Globus pallidus (tissue), 1 donor: ENCODE results near the gene GNAQ.
"Not testable (repeated sequence)": the region's sequence is repeated elsewhere in the genome, so short reads cannot be mapped to it uniquely, and the experiment has no call there.

ENCODE experiments used
- DNase-seq: peaks from one replicate; pipeline ENCODE4 v3.0.0-alpha.2; 2015; ENCODE audit warnings: low spot score

GNAQ gene

DNA sequence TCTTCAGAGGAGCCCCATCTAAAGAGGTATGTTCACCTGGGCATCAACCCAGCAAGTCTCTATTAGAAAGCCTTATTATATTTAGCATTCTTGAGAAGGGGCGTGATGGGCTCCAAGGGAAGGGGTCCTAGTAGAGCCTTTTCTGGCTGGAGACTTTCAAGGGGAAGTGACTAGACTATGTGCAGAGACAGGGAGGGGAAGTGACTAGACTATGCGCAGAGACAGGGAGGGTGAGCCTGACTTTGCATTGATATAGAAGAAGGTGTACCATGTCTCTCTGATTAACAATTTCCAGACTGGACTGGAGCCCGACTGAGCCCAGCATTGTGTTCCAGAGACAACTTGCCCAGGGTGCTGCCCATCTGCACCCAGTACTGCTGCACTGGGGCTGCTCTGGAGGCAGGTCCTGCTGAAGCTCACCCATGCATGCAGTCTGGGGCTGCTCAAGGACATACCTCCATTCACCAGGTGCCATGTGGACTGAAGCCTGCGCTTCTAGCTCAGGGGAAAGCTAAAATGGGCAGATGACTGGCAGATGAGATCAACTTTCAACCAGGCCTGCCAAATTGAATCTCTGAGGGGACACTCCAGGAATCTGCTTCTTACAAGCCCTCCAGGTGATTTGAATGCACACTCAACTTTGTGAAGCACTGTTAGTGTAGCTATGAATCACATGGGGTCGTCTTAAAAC, 300.5 kb downstream of the GNAQ start:
- no peak for DNase-seq

GRCh38 chr9:77729177-77729576, 302.4 kb downstream of the GNAQ start:
- DNase-seq, result no peak

GRCh38 chr9:77726814-77727213, 304.8 kb downstream of the GNAQ start:
- DNase-seq, result no peak

DNA sequence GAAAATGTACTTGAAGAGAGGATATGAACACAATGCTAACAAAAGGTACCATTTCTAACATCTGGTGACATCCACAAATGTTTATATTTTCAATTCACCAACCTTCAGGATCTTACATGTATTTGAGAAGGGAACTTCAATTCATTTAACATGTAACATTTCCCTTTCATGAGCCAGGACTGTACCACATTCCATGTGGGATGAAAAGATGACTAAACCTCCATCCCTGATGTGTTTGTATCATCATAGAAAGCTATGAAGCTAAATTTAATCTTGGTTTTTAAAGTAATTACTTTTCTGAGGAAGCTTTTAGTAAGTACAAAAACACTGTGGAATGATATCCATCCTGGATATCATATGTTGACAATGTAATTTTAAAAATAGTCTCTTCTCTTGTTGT, 305.3 kb downstream of the GNAQ start:
- DNase-seq, result no peak

GRCh38 chr9:77725820-77726219, 305.8 kb downstream of the GNAQ start:
- no peak for DNase-seq

DNA sequence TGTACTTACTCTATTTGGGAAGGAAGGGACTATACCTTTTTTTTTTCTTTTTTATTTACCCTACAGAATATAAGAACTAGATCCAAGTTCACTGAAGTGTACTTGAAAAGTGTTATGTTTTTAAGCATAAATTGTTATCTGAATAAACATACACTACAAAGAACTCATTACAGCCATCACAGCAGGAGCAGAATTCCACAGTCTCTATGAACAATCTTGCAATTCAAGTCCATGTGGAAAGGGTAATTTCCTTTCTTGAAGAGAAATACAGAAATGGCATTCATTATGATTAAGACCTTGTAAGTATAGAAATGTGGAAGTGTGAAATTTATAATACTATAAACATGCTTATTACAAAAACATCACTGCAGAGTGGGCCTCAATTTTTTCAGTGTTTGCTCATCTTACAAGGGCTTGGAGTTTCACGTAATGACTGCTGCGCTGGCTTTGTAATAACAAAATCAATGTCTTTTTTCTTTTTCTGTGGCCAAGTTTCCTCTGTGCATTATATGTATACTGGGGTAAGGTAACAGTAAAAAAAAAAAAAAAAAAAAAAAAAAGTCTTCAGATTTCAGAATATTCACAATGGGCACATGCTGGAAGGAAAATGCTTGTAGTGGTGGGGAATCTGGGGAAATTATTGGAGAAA, 306.4 kb downstream of the GNAQ start:
- DNase-seq, result no peak

- DNase-seq, result not testable (repeated sequence)
These were observed 310.5 kb downstream of the GNAQ start for GRCh38 chr9:77721156-77721555.

GRCh38 chr9:77719321-77719720, 312.3 kb downstream of the GNAQ start:
- peak; percentile 20 for DNase-seq

- DNase-seq, result not testable (repeated sequence)
These were observed 313.3 kb downstream of the GNAQ start for GRCh38 chr9:77718298-77718640.

DNA sequence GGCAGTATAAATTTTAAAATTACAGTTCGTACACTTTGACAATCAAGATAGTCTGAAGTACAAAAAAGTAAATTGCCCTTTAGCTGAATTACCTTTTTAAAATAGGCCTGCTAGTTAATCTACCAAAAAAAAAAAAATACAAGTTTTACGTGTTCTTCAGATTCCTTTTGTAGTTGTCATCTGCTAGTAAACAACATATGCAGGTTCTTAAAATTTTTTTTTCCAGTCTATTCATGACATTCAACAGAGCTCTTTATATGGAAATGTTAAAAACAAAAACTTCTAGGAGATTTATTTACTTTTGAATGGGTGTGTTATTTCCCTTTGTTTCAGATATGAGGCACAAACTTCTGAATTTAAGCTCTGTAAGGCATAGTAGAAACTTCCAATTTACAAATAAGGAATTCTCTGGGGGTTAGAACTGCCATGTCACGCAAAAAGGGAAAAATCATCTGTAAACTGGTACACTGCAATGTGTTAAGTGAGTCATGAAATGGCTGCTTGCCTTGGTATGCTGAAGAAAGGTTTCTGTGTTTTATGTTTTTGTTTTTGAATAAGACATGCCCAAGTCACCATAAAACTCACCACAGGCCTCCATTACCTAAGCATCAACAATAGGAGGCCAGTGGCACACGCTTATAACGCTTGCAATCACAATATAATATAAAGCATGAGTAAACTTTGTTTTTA, 313.9 kb downstream of the GNAQ start:
- DNase-seq, result peak; percentile 34

DNA sequence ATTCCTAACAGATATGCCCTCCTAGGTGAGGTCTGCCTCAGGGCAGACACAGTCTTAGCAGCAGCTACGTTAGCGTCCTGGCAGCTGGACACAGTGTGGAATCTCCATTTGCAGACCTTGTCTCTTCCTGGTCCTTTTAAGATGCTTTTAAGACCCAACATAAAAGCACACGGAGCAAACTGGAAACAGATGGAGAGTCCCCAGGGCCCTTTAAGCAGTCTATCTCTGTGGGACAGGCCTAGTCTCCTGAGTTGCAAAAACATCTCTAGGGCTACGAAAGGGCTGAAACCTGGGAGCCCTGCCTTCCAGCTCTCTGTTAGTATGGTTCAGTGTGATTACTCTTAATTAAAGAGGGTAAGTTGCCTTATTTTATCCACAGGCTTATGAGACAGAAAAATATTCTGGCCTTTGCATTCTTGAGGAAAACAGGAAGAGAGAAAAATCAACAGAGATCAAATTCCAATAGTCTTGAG, 317.5 kb downstream of the GNAQ start:
- no peak for DNase-seq

DNA sequence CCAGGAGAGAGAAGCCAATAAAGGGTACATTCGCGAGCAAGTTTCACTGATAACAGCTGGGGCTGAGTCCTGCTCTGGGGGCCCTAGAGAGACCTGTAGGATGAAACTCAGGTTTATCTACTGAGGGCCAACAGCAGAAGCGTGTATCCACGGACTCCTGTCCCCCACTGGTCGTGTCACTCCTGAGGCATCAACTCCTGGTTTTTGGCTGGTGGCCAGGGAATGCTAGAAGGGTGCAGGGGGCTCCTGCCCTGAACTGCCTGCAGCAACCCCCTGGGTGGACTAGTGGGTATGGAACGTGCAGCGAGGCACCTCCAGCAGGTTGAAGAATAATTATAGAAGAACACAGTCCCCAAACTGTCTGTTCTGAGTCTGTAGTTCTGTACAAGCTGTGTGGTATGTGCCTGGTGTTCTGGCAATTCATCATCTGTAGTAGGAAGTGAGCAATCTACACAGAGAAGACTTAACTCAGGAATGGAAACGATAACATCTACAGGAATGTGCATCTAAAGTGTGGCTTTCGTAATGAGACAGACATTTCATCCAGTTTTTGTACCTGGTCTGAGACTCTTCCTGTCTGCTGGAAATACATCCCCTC, 319.0 kb downstream of the GNAQ start:
- no peak for DNase-seq

DNA sequence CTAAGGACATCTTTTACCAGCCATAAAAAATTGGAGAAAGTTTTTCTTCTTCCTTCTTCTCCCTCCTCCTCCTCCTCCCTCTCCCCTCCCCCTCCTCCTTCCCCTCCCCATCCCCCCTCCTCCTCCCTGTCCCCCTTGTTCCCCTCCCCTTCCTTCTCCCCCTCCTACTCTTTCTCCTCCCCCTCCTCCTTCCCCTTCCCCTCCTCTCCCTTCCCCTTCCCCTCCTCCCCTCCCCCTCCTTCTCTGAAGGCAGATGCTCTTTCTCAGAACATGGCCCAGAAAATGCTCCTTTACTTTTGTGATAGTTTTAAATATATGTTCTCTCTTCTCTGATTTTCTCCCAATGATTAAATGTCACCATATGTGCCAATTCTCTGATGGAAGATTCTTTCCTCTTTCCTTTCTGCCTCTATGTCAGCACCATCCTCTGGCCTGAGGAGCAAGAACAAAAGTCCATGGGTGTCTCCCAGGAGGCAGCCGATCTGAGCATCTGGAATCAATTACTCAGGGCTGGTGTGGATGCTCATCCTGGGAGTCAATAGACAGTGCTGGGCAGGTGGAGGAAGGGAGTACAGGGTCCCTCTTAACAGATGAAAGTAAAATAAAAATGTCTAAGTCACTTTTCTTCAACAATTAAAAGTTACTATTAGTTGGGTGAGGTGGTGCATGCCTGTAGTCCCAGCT, 320.5 kb downstream of the GNAQ start:
- no peak for DNase-seq

DNA sequence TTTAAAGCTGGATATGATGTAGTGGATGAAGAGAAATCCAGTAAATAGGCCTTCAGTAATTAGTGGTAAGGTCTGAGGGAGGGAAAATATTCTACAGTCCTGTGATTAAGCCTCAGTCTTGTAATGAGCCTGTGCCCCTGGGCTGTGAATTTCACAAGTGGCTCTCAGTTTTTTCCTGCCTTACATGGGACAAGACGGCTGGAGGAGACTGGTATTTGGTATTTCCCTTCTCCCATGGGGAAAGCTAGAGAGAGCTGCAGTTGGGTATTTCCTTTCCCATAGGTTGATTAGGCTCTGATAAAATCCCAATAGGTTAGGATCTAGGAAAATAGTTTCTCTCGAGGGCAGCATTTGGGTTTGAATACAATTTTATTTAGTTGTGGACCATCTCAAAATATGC, 321.3 kb downstream of the GNAQ start:
- no peak for DNase-seq

- DNase-seq, result no peak
These were observed 323.4 kb downstream of the GNAQ start for GRCh38 chr9:77708064-77708815.

- DNase-seq, result no peak
These were observed 324.1 kb downstream of the GNAQ start for GRCh38 chr9:77707383-77708063.

DNA sequence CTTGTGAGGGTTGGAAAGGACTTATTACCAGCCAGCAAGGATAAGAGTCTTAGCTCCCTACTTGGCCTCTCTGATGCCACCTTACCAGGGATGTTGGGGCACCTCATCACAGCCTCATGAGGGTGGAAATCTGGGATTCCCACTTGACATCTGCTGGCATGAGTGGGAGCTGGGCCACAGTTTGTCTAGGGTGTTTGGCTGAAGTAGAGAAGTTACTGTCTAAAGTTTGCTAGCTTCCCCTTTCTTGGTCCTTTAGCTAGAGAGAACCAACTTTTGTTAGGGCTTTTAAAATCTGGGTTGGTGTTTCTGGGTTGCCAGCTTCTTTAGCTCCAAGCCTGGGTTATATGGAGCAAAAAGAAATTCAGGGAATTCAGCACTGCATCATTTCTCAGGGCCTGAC, 326.0 kb downstream of the GNAQ start:
- DNase-seq, result no peak

GRCh38 chr9:77702521-77703390, 328.9 kb downstream of the GNAQ start:
- DNase-seq, result not testable (repeated sequence)

DNA sequence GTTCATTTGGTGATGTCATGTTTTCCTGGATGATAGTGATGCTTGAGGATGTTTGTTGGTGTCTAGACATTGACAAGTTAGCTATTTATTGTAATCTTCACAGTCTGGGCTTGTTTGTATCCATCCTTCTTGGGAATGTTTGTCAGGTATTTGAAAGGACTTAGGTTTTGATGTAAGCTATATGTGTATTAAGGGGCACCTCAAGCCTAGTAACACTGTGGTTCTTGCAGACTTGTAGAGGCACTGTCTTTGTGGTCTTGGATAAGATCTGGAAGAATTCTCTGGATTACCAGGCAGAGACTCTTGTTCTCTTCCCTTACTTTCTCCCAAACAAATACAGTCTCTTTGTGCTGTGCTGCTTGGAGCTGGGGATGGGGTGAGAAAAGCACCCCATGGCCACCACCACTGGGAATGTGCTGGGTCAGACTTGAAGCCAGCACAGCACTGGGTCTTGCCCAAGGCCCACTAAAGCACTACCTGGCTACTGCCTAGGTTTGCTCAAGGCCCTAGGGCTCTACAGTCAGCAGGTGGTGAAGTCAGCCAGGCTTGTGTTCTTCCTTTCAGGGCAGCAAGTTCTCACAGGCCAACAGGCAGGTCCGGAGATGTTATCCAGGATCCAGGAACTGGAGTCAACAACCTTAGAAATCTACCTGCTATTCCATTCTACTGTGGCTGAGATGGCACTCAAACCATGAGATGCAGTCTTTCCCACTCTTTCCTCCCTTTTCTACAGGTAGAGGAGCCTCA, 334.2 kb downstream of the GNAQ start:
- DNase-seq, result no peak
